ENCODE data around the gene PMF1.
A peak's percentile ranks its signal among the peaks of the same experiment; 100 is the strongest.

Gene PMF1

DNA sequence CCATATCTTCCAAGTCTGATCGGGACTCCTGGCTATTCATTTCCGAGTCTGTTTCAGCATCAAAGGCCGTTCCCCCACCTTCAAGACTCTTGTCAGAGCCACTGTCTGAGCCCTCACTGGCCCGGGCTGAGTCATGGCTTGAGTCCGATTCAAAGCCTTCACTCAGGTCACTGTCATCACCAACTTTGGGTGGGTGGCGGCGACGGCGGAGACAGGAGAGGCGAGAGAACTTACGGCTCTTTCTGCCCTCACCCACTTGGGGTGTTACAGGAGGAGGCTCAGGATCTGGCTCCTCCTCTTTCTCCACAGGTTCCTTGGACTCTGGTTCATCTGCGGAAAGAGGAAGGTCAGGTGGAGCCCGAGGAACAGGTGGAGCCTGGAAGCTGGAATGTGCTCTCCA, 53.2 kb downstream of the PMF1 start:
- DNase-seq (ENCODE audit: low read depth), result no peak

DNA sequence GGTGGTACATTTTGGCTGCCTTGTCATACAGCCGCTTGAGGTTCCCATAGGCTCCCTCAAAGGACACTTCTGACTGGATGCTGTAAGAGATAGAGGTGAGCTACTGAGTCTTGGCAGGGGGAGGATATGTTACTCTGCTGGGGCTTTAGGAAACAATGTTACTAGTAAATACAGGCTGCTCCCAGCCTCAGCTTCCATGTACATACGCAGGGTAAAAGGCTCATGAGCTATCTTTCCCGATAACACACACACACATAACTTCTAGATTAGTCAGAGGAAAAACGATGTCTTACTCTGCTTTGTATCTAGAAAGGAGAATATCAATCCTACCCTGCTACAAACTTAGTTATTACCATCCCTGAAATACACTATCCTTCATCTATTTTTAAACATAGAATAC, 55.5 kb downstream of the PMF1 start:
- DNase-seq (ENCODE audit: low read depth), result no peak

DNA sequence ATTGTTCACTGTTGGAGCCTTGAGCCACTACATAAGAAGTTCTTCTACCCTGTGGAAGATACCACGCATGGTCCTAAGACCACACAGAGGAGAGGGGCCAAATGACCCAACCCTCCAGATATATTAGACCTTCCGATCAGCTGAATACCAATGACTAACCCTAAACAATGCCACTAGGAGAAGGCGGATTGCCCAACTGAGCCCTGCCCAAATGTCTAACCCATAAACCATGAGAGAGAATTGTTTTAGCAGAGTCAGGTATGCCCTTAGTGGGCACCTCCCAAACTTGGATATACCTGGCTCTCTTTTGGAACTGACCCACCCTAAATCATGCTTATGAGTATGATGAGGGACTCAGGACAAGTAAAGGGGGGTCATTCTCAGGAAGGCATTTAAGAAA, 57.5 kb downstream of the PMF1 start:
- DNase-seq (ENCODE audit: low read depth), result no peak

DNA sequence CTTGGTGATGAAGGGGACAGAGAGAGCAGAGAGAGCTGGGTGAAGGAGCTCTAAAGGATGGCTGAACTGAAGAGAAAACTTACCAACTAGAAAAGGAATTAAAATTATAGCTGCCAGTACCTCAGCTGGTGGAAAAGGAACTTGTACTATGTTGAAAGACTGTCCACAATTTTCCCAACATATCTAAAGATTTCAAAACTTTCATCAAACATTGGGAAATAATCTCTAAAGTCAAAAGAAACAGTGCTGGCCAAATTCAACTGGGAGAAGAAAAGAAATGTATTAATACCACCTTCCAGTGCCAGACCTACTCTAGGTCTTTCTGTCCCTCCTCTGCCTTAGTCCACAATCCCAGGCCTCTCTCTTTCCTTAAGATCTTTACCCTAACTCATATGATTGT, 63.7 kb downstream of the PMF1 start:
- DNase-seq (ENCODE audit: low read depth), result no peak

DNA sequence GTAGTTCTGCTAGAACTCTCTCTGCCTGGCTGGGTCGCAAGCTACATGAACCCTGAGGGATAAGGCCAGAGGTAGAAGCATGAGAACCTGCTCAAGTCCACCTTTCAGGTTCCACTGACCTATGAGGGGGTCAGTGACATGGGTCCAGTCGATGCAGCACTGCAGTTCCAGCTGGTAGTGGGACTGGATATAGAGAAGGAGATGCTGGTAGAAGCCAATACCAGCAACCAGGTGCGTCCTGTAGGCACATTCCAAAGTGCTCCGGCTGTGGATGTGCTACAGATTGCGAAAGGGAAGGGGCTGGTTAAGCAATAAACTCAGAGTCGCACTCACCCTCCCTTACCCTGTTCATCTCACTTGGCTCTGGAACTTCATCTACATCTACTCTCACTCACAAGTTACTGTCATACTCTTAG, 64.2 kb downstream of the PMF1 start:
- DNase-seq (ENCODE audit: low read depth), result no peak

DNA sequence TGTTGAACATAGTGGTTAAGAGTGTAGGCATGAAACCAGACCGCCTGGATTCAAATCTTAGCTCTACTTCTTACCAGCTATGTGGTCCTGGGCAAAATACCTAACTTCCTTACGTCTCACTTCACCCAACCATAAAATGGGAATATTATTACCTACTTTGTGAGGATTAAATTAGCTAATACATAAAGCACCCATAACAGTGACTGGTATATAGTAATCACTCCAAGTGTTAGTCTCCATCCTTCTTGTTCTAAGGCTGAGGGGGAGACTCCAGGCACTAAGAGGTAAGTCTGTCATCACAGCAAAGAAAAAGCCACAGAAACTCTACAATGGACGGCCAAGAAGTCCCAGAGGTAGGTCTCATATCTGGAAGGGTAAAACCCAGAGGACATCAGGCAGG, 67.0 kb downstream of the PMF1 start:
- no peak for DNase-seq (ENCODE audit: low read depth)

DNA sequence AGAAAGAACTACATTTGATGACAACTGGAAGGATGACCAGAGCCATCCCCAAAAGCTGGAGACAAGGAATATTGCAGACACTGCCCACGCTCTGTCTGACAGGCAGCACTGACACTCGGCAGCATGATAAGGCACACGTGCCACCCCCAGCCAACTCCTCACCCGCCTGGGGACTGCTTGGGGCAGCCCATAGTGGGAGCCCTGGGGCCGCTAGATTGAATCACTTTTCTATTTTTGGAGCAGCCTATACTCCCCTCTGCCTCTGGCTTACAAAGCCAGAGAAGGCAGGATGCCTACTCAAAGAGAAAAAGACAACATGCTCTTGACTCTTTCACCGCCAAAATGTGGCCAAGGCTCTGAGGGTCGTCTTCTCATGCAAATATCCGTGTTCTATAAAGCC, 68.5 kb downstream of the PMF1 start:
- DNase-seq (ENCODE audit: low read depth), result peak; percentile 56

DNA sequence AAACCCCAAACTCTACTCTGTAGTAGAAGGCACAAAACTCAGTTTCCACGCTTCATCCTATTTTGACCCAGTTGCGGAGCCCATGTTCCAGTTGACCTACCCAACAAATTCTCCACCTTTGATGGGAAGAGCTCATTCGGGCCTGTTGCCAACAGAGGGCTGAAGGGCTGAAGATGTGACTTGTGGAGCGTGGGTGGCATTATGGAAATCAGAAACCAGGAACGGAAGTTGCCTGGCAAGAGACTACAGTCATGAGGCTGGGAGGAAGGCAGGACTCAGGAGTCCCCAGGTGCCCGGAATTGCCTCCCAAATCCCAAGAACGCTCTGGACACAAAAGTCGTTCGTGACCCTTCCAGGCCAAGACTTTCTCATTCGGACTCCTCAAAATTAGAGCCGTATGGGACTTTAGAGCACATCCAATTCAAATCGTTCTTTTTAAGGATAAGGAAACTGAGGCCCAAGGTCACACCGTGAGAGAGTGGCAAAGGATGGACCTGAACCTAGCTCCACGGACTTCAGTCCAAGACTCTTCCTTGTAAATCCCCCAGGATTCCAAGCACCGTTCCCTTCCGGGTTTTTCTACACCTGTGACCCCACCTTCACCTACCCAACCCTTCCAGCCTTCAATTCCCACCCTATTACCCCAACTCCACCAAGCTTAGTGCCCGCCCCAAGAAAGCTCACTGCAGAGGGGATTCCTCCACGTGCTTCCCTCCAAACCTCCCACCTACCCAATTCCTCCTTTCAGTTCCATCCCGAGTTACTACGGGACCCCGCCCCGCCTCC, 69.1 kb downstream of the PMF1 start:
- DNase-seq (ENCODE audit: low read depth), result no peak

DNA sequence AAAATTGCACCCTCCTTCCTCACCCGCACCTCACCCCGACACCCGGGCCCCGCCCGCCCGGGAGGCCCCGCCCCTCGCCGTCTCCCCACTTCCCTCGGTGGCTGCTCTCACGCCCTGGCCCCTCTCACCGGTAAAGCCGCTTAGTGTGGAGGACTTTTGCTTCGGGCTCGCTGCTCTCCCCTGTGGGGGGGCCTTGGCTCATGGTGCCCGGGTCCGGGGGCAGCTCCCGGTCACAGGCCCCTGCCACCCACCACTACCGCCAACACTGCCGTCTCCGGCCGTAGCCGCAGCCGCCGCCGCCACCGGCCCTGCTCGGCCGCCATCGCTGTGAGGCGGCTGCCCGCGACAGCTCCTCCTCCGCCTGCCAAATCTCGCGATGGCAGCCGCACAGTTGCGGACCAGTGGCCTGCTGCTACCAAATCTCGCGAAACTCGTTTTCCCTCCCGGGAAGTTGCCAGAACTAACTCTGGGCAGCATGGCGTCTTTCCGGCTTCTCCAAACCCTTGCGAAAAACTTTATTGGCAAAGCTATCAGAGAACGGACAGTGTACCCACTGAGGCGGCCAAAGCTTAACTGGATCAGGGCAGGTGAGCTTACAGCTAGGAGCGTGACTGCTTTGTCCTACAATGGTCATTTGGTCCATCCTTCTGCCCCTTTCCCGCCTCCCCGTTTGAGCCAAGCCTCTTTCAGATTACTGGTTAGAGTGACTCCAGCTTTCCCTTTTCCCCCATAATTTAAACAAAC, 69.8 kb downstream of the PMF1 start, which contains the start of gene SMG5:
TSS of gene SMG5 (minus strand) at position 347 of the 744 bp plus-strand sequence. CDS start at position 202, 145 bp downstream.
- DNase-seq (ENCODE audit: low read depth), result peak; percentile 98

DNA sequence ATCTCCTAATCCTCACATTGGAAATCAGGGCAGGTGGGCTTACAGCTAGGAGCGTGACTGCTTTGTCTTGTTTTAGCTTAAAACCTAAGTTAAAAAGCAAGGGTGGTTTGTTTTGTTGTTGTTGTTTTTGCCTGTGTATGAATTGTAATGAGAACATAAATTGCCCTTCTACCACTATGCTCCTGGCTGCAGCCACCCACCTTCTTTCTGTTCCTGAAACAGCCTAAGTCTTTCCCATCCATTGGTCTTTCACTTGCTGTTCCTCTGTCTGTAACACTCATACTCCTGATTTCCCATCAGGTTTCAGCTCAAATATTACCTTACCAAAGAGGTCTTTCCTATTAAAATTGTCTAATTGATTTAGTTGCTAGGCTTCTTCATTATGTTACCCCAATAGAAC, 70.7 kb downstream of the PMF1 start:
- no peak for DNase-seq (ENCODE audit: low read depth)

DNA sequence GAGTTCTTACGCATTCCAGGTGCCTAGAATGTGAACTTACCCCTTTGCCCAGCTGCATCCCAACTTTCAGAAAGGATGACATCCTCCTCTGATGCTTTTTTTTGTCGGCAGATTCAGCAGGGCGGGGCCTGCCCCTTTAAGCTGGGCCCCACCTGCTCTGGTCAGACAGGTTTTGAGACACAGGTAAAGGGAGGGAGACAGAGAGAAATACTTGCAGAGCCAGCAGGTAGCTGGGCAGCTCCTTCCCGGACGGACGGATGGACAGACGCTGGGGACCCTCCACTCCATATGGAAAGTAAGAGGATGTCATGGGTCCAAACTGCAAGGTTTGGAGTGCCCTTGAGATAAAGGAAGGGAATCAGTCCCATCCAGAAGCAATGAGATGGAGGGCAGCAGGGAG, 71.3 kb downstream of the PMF1 start, which contains the start of gene TMEM79:
TSS of gene TMEM79 (plus strand) at position 214 of the 400 bp plus-strand sequence. CDS start 902 bp downstream, outside the sequence.
- DNase-seq (ENCODE audit: low read depth), result no peak

DNA sequence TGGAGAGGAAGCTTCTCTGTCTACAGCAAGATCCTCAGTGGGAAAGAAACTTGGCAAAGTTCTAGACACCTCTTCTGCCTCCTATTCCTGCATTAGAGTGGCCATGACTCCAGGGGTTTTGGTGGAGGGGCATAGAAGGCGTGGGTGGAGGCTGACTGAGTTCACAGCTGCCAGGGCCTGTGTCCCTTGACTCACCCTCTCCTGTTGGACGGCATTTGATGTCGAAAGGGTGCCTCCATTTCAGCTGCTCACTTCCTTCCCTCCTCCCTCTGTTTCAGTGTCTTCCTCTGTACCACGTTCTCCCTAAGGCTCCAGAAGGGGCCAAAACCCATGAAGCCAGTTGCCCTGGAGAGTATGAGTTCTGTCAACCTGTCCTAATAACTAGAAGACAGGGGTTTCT, 72.0 kb downstream of the PMF1 start:
- no peak for DNase-seq (ENCODE audit: low read depth)

DNA sequence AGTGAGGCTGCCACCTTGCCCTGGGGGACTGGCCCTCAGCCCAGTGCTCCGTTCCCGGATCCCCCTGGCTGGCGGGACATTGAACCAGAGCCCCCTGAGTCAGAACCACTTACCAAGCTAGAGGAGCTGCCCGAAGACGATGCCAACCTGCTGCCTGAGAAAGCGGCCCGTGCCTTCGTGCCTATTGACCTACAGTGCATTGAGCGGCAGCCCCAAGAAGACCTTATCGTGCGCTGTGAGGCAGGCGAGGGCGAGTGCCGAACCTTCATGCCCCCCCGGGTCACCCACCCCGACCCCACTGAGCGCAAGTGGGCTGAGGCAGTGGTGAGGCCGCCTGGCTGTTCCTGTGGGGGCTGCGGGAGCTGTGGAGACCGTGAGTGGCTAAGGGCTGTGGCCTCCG, 72.6 kb downstream of the PMF1 start:
- no peak for DNase-seq (ENCODE audit: low read depth)

DNA sequence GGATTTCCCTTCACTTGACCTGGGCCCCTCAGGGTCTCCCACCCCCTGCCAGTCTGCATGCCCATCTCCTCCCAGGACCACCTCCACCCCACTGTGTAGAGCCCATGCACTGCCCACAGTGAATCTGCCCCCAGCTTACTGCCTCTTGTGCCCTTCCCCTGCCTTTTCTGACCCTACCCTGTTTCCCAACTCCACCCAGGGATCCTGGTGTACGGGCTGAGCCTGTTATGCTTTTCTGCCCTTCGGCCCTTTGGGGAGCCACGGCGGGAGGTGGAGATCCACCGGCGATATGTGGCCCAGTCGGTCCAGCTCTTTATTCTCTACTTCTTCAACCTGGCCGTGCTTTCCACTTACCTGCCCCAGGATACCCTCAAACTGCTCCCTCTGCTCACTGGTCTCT, 73.3 kb downstream of the PMF1 start:
- DNase-seq (ENCODE audit: low read depth), result no peak

All from stromal cell of bone marrow (primary cell).